ENCODE data around the gene TLX2.

Gene TLX2

DNA sequence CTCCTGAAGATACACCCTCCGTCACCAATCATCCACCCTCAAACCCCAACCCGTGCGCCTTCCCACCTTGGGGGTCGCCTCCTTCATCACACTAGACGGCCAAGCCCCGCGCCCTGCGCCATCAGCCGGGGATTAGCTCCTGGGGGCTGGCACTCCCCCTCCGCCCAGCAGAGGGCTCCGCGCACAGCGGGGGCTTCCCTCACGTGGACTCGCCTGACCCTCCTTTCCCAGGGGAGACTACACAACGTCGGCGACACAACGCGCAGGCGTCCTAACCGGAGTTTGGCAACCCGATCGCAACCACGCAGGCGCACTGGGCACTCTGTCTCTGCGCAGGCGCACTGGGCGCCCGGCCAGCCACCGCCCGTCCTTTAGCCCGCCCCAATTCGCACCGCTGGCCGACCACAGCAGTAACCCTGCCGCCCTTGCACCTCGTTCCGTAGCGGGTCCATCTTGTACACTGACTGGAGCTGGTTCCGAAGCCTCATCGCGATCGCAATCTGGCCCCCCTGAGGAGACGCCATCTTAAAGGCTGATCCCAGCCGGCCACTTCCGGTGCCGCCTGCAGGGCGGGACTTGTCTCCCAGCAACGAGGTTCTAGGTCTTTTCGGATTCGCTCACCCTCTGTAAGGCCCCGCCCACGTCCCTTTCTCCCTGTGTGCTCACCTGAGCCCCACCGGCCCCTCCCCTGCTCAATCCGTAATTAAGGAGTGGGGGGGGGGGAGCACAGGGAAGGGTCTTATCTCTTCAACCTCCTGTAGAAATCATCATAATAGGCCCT is 6.9 kb upstream of the TLX2 start, which contains the start of gene PCGF1 (continued):
- TF ChIP-seq ZIC2 (tag by site-specific recombination; IDR thresholded peaks at IDR 0.05) (peak; percentile 92), BCL11B (tag by site-specific recombination; IDR thresholded peaks at IDR 0.05; ENCODE audit: low read depth) (peak; percentile 46; the same call in 1 of the 2 replicates), ZNF112 (tag by site-specific recombination; IDR thresholded peaks at IDR 0.05) (no peak), ZNF138 (tag by site-specific recombination; IDR thresholded peaks at IDR 0.05; ENCODE audit: borderline replicate concordance) (no peak), ZNF510 (tag by site-specific recombination; IDR thresholded peaks at IDR 0.05; ENCODE audit: insufficient replicate concordance) (no peak), ZNF677 (tag by site-specific recombination; IDR thresholded peaks at IDR 0.05) (no peak), YY1 (tag by site-specific recombination; IDR thresholded peaks at IDR 0.05) (peak; percentile 85), FEZF1 (tag by site-specific recombination; IDR thresholded peaks at IDR 0.05) (no peak), EGR2 (tag by site-specific recombination; IDR thresholded peaks at IDR 0.05; ENCODE audit: low read depth) (peak; percentile 71; the same call in 1 of the 2 replicates), ZEB2 (tag by site-specific recombination; IDR thresholded peaks at IDR 0.05) (peak; percentile 67), SCRT1 (tag by site-specific recombination; IDR thresholded peaks at IDR 0.05; ENCODE audit: borderline replicate concordance) (no peak), ZNF292 (tag by site-specific recombination; IDR thresholded peaks at IDR 0.05; ENCODE audit: borderline replicate concordance, low read depth) (no peak), ZNF274 (IDR thresholded peaks at IDR 0.05; ENCODE audit: low read length) (no peak), ZNF274 (tag by site-specific recombination; IDR thresholded peaks at IDR 0.05; ENCODE audit: borderline replicate concordance) (no peak), ZNF596 (tag by site-specific recombination; IDR thresholded peaks at IDR 0.05) (no peak), SALL2 (tag by site-specific recombination; IDR thresholded peaks at IDR 0.05; ENCODE audit: borderline replicate concordance) (no peak), ZNF121 (tag by site-specific recombination; IDR thresholded peaks at IDR 0.05) (no peak), ZNF548 (tag by site-specific recombination; IDR thresholded peaks at IDR 0.05) (no peak), ZNF560 (tag by site-specific recombination; IDR thresholded peaks at IDR 0.05; ENCODE audit: borderline replicate concordance) (no peak), MZF1 (tag by site-specific recombination; IDR thresholded peaks at IDR 0.05; ENCODE audit: borderline replicate concordance) (no peak), ZNF624 (tag by site-specific recombination; IDR thresholded peaks at IDR 0.05) (no peak), ZNF221 (tag by site-specific recombination; IDR thresholded peaks at IDR 0.05; ENCODE audit: borderline replicate concordance) (no peak), ZNF239 (tag by site-specific recombination; IDR thresholded peaks at IDR 0.05) (no peak), ZBTB8A (tag by site-specific recombination; IDR thresholded peaks at IDR 0.05) (peak; percentile 98), ZNF837 (tag by site-specific recombination; IDR thresholded peaks at IDR 0.05) (no peak), ZSCAN23 (tag by site-specific recombination; IDR thresholded peaks at IDR 0.05) (0 out of 2 replicates have a peak, but pooled peaks have one; percentile 22)
- TF ChIP-seq, protein P1, sequence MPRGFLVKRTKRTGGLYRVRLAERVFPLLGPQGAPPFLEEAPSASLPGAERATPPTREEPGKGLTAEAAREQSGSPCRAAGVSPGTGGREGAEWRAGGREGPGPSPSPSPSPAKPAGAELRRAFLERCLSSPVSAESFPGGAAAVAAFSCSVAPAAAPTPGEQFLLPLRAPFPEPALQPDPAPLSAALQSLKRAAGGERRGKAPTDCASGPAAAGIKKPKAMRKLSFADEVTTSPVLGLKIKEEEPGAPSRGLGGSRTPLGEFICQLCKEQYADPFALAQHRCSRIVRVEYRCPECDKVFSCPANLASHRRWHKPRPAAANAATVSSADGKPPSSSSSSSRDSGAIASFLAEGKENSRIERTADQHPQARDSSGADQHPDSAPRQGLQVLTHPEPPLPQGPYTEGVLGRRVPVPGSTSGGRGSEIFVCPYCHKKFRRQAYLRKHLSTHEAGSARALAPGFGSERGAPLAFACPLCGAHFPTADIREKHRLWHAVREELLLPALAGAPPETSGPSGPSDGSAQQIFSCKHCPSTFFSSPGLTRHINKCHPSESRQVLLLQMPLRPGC (tag by site-specific recombination; IDR thresholded peaks at IDR 0.05) = peak; percentile 37; the same call in 1 of the 2 replicates
- TF ChIP-seq, protein P2, sequence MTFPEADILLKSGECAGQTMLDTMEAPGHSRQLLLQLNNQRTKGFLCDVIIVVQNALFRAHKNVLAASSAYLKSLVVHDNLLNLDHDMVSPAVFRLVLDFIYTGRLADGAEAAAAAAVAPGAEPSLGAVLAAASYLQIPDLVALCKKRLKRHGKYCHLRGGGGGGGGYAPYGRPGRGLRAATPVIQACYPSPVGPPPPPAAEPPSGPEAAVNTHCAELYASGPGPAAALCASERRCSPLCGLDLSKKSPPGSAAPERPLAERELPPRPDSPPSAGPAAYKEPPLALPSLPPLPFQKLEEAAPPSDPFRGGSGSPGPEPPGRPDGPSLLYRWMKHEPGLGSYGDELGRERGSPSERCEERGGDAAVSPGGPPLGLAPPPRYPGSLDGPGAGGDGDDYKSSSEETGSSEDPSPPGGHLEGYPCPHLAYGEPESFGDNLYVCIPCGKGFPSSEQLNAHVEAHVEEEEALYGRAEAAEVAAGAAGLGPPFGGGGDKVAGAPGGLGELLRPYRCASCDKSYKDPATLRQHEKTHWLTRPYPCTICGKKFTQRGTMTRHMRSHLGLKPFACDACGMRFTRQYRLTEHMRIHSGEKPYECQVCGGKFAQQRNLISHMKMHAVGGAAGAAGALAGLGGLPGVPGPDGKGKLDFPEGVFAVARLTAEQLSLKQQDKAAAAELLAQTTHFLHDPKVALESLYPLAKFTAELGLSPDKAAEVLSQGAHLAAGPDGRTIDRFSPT (tag by site-specific recombination; IDR thresholded peaks at IDR 0.05) = peak; percentile 96
- TF ChIP-seq, protein P3, sequence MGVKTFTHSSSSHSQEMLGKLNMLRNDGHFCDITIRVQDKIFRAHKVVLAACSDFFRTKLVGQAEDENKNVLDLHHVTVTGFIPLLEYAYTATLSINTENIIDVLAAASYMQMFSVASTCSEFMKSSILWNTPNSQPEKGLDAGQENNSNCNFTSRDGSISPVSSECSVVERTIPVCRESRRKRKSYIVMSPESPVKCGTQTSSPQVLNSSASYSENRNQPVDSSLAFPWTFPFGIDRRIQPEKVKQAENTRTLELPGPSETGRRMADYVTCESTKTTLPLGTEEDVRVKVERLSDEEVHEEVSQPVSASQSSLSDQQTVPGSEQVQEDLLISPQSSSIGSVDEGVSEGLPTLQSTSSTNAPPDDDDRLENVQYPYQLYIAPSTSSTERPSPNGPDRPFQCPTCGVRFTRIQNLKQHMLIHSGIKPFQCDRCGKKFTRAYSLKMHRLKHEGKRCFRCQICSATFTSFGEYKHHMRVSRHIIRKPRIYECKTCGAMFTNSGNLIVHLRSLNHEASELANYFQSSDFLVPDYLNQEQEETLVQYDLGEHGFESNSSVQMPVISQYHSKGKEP (tag by site-specific recombination; IDR thresholded peaks at IDR 0.05) = no peak
- TF ChIP-seq, protein P4, sequence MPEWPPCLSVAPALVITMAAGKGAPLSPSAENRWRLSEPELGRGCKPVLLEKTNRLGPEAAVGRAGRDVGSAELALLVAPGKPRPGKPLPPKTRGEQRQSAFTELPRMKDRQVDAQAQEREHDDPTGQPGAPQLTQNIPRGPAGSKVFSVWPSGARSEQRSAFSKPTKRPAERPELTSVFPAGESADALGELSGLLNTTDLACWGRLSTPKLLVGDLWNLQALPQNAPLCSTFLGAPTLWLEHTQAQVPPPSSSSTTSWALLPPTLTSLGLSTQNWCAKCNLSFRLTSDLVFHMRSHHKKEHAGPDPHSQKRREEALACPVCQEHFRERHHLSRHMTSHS (tag by site-specific recombination; IDR thresholded peaks at IDR 0.05) = no peak
- TF ChIP-seq, protein P5, sequence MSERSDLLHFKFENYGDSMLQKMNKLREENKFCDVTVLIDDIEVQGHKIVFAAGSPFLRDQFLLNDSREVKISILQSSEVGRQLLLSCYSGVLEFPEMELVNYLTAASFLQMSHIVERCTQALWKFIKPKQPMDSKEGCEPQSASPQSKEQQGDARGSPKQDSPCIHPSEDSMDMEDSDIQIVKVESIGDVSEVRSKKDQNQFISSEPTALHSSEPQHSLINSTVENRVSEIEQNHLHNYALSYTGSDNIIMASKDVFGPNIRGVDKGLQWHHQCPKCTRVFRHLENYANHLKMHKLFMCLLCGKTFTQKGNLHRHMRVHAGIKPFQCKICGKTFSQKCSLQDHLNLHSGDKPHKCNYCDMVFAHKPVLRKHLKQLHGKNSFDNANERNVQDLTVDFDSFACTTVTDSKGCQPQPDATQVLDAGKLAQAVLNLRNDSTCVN (tag by site-specific recombination; optimal IDR thresholded peaks at IDR 0.05) = peak; percentile 67

Data from HEK293 (cell line).